Tibial nerve (tissue), 4 donors: ENCODE data around the gene CPXM2.

ENCODE experiments used
- CTCF ChIP-seq, 5 experiments: fragments of 200-600 bp in 3 of 5; fragments of 450-650 bp in 2 of 5; sonication (generic) in 3 of 5; IDR thresholded peaks; one replicate each; pipeline ENCODE4 v1.5.1; 2016 to 2019; ENCODE audit warnings: antibody characterized with exemption in 5 of 5, mild to moderate bottlenecking in 3 of 5, moderate library complexity in 2 of 5
- EP300 ChIP-seq, 2 donors: sonication (generic); formaldehyde crosslinking; IDR thresholded peaks; one replicate each; pipeline ENCODE4 v1.6.1; 2017; ENCODE audit warnings: antibody characterized with exemption in 2 of 2, mild to moderate bottlenecking in 1 of 2
- POLR2A ChIP-seq, 2 donors: fragments of 450-650 bp; IDR thresholded peaks; one replicate each; pipeline ENCODE4 v1.6.1; 2017; ENCODE audit warnings: antibody characterized with exemption in 2 of 2, mild to moderate bottlenecking in 2 of 2, moderate library complexity in 2 of 2

- TF ChIP-seq POLR2A (IDR thresholded peaks at IDR 0.05) = no peak
- no peak for TF ChIP-seq CTCF (IDR thresholded peaks at IDR 0.05)
- no peak for TF ChIP-seq EP300 (IDR thresholded peaks at IDR 0.05)
These were observed 101.3 kb downstream of the CPXM2 start for GRCh38 chr10:123790132-123790885.
